K562 (cell line): ENCODE results near the gene RSU1. TPM values are rescaled to one million over a fixed set of nuclear protein-coding genes. Genes with fewer than 3 reads are reported as not detected.

Experiments used
- DDX20 ChIP-seq: fragments of 450-650 bp; IDR thresholded peaks from 2 replicates; pipeline ENCODE4 v1.6.1; 2016; ENCODE audit warnings: missing genetic modification characterization, low read depth, mild to moderate bottlenecking, missing compliant biosample characterization, moderate library complexity
- ELF2 ChIP-seq: fragments of 250-450 bp; sonication (Bioruptor Pico); IDR thresholded peaks from 2 replicates; pipeline ENCODE4 v1.5.0; 2021; ENCODE audit warnings: mild to moderate bottlenecking
- ESRRA ChIP-seq: fragments of 450-650 bp; IDR thresholded peaks from 2 replicates; pipeline ENCODE4 v1.6.1; 2014; ENCODE audit warnings: low read depth, mild to moderate bottlenecking, moderate library complexity, borderline replicate concordance
- GMEB1 ChIP-seq: fragments of 250-450 bp; sonication (Bioruptor Pico); IDR thresholded peaks from 2 replicates; pipeline ENCODE4 v1.4.0; 2020; ENCODE audit warnings: mild to moderate bottlenecking
- PRDM10 ChIP-seq: fragments of 450-650 bp; IDR thresholded peaks from 2 replicates; pipeline ENCODE4 v1.6.1; 2018; ENCODE audit not compliant: partially characterized antibody
- SP1 ChIP-seq: sonication (generic); formaldehyde crosslinking; IDR thresholded peaks from 2 replicates; pipeline ENCODE4 v1.8.1; 2022; ENCODE audit warnings: mild to moderate bottlenecking, missing genetic modification reagents
- TCF3 ChIP-seq: sonication (generic); formaldehyde crosslinking; IDR thresholded peaks from 2 replicates; pipeline ENCODE4 v1.4.0; 2020; ENCODE audit warnings: mild to moderate bottlenecking, missing genetic modification reagents
- USF1 ChIP-seq: sonication (generic); formaldehyde crosslinking; IDR thresholded peaks from 2 replicates; pipeline ENCODE4 v1.9.0; 2022; ENCODE audit warnings: mild to moderate bottlenecking, missing genetic modification reagents
- USF2 ChIP-seq: sonication (generic); formaldehyde crosslinking; IDR thresholded peaks from 2 replicates; pipeline ENCODE4 v1.5.0; 2020; ENCODE audit warnings: missing genetic modification reagents
- ZBTB11 ChIP-seq, 3 experiments: fragments of 200-800 bp in 1 of 3; fragments of 250-450 bp in 1 of 3; fragments of 450-650 bp in 1 of 3; sonication (Bioruptor Pico) in 1 of 3; sonication (Bioruptor generic) in 1 of 3; formaldehyde crosslinking in 1 of 3; IDR thresholded peaks; 2 replicates each; pipeline versions ENCODE4 v1.6.1 to v1.8.0; 2016 to 2022; ENCODE audit warnings: mild to moderate bottlenecking in 2 of 3, missing genetic modification characterization in 2 of 3, missing compliant biosample characterization in 1 of 3, moderate library complexity in 1 of 3
- ZBTB33 ChIP-seq: sonication (generic); formaldehyde crosslinking; IDR thresholded peaks from 2 replicates; pipeline ENCODE4 v1.8.1; 2023; ENCODE audit warnings: mild to moderate bottlenecking, missing genetic modification reagents
- polyA plus RNA-seq, 8 experiments: library from polyadenylated mRNA; depleted of rRNA in 4 of 8; stranded (reverse) in 5 of 8; unstranded in 3 of 8; fragments of >200 nt; fragmentation: Nextera tagmentation in 2 of 8; fragmentation: Illumina TruSeq in 1 of 8; extraction: Ambion mirVana in 2 of 8; extraction: Trizol in 1 of 8; gene quantifications; 2 replicates each; pipeline versions ENCODE4 v1.2.1 to v1.2.3, GENCODE V29; 2011 to 2014; ENCODE audit warnings: inconsistent platforms in 1 of 8, missing spikeins in 1 of 8
- total RNA-seq, 7 experiments: library from RNA; depleted of rRNA in 6 of 7; stranded (reverse); fragments of >200 nt in 6 of 7; fragmentation: Illumina TruSeq in 2 of 7; extraction: Trizol in 2 of 7; gene quantifications; 2 replicates each; pipeline versions ENCODE4 v1.2.1 to v1.2.3, GENCODE V29; 2011 to 2021; ENCODE audit warnings: low replicate concordance in 1 of 7

The RSU1 gene
- total and polyA plus RNA-seq, 9 of the 15 experiments (the other 6 are each of a cell fraction or from before 2014, with no cell fraction given) = 18.8 to 67.3 (median 31.5) TPM

GRCh38 chr10:16817125-16818019, at the start of gene RSU1 (continued):
- 0 out of 2 replicates have a peak, but pooled peaks have one; percentile 28 for TF ChIP-seq GMEB1
- TF ChIP-seq TCF3 (CRISPR knock-in tag) = no peak; the same call in 1 of the 2 replicates
- peak; percentile 35; the same call in 1 of the 2 replicates for TF ChIP-seq USF1 (CRISPR knock-in tag)
- TF ChIP-seq SP1 (CRISPR knock-in tag) = no peak; the same call in 1 of the 2 replicates
- TF ChIP-seq ZBTB11 (CRISPR knock-in tag; IDR thresholded peaks at IDR 0.05) = peak in 1 of 3 experiments; percentile 50; a peak in 1 of 6 replicates
- TF ChIP-seq PRDM10 = peak; percentile 68
- TF ChIP-seq ESRRA = peak; percentile 11; the same call in 1 of the 2 replicates
- no peak for TF ChIP-seq ZBTB33 (CRISPR knock-in tag)
- TF ChIP-seq ELF2 (CRISPR knock-in tag) = peak; percentile 99
- no peak for TF ChIP-seq USF2 (CRISPR knock-in tag)
- TF ChIP-seq DDX20 = no peak
